ENCODE results near the gene NDUFA8. TPM values are rescaled to one million over a fixed set of nuclear protein-coding genes. Genes with fewer than 3 reads are reported as not detected.

Gene NDUFA8
- total and polyA plus RNA-seq, 10 of the 15 experiments (the other 5 are each of a cell fraction or from before 2014, with no cell fraction given): 44.9 to 159 (median 90.8) TPM

GRCh38 chr9:122113574-122113973 lies 46.0 kb downstream of the NDUFA8 start:
- no peak for ATAC-seq
- in situ Hi-C loops (cut with MboI): no loop called here
- H3K9ac ChIP-seq (ENCODE audit: control insufficient read depth, insufficient read depth, low read length): no peak overlapping the region
- intact Hi-C loops (cut with micrococcal nuclease; ENCODE audit: unreplicated experiment): no loop called here
- FAIRE-seq: no peak
- no peak overlapping the region for H3K27ac ChIP-seq (ENCODE audit: control insufficient read depth, insufficient read depth)
- no peak overlapping the region for H3K4me2 ChIP-seq (ENCODE audit: control insufficient read depth, insufficient read depth)
- no peaks in the 10 kb centered on the region for H4K20me1 ChIP-seq (ENCODE audit: control insufficient read depth, insufficient read depth)
- BruUV-seq (replicated peaks): no TSS peak
- H3K4me3 ChIP-seq: no peak overlapping the region
- no peak for DNase-seq (ENCODE audit: low read depth, low spot score)
- H3K27me3 ChIP-seq (replicated peaks in 1 of 2; ENCODE audit: control insufficient read depth in 2 of 2, insufficient read depth in 2 of 2, low read length in 1 of 2): no peaks in the 10 kb centered on the region
- no peaks in the 10 kb centered on the region for H3K4me1 ChIP-seq (ENCODE audit: control insufficient read depth, insufficient read depth, low read length)
- H2AFZ ChIP-seq (ENCODE audit: control insufficient read depth, low read depth, low read length): no peak overlapping the region
- POLR2A ChIA-PET: no interaction called here
- no peaks in the 10 kb centered on the region; the same call in 1 of the 3 replicates for H3K9me3 ChIP-seq (replicated peaks; ENCODE audit: control insufficient read depth, insufficient read depth, low read length)
- SMC1A ChIA-PET (ENCODE audit: uncharacterized antibody, unreplicated experiment): no interaction called here
- RAD21 ChIA-PET (ENCODE audit: unreplicated experiment): interaction anchor here (1.4 kb wide), 1 partner anchor 14 kb away, joined by 4 read pairs; no protein-coding TSS in a partner anchor
- WGBS (ENCODE audit: insufficient coverage, insufficient replicate concordance, low lambda C conversion rate, missing lambda C conversion rate): 20% methylated on average over 5 of the region's 5 CpGs
- CTCF ChIA-PET: interaction anchor here (0.5 to 1.6 kb wide), 3 partner anchors 11 to 30 kb away, joined by 3 to 7 read pairs (median 4); no protein-coding TSS in a partner anchor
- no peaks in the 10 kb centered on the region for H3K79me2 ChIP-seq (ENCODE audit: control insufficient read depth, insufficient read depth, low read length)
- H3K36me3 ChIP-seq (ENCODE audit: control insufficient read depth in 2 of 2, insufficient read depth in 2 of 2, low read length in 1 of 2): no peaks in the 10 kb centered on the region
- TF ChIP-seq CEBPZ (IDR thresholded peaks at IDR 0.05; ENCODE audit: low read depth, low read length) (no peak), ATF2 (IDR thresholded peaks at IDR 0.05; ENCODE audit: low read length) (no peak), EED (IDR thresholded peaks at IDR 0.05; ENCODE audit: low read depth) (no peak), ZZZ3 (IDR thresholded peaks at IDR 0.05; ENCODE audit: control insufficient read depth, insufficient read length, low read depth) (no peak), ZNF687 (IDR thresholded peaks at IDR 0.05) (no peak), STAT1 (conservative IDR thresholded peaks at IDR 0.05) (no peak), NR2C2 (IDR thresholded peaks at IDR 0.05; ENCODE audit: borderline replicate concordance, control insufficient read depth, insufficient read length, low read depth) (no peak), ZBTB4 (CRISPR knock-in tag; IDR thresholded peaks at IDR 0.05) (no peak), ELK1 (IDR thresholded peaks at IDR 0.05; ENCODE audit: low read depth, low read length) (no peak), FOXM1 (IDR thresholded peaks at IDR 0.05; ENCODE audit: low read depth, low read length) (no peak), MTA3 (IDR thresholded peaks at IDR 0.05; ENCODE audit: borderline replicate concordance, low read length) (no peak)

Data from GM12878 (cell line).